ENCODE measurements around the gene ZNF785.
"Not testable (repeated sequence)": the region's sequence is repeated elsewhere in the genome, so short reads cannot be mapped to it uniquely, and the experiment has no call there.

ZNF785 gene

DNA sequence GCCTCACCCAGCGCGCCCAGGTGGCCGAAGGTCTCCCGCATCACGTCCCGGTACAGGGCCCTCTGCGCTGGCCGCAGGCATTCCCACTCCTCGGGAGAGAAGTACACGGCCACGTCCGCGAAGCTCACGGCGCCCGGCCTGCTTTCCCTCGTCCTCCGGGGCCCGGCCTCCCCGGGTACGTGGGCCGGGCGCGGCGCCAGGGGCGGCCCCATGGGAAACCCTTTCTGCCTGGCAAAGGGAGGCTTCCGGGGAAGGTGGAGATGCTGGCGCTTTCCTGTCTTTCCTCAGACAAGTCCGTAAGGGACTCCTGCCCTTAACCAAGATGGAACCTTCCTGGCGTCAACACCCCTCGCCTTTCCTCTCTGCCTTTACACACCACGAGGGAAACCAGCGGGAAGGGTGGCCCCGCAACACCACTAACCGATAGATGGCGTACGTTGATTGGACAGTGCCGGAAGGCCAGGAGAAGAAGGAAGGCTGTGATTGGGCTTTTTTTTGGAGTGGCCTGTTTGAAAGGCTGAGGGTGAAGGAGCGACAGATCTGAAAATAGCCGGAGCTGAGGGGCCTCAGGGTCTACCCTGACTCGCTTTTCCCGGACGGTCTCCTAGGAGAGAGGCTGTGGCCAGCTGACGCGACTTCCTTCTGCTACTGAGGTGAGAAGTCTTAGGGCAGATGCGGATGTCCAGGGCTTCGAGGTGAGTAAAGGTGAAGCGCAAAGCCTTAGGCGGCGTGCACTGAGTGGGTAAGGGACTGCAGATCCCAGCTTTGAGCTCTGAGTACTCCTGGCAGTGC lies at the start of gene ZNF785:
Gene ZNF785 (minus strand): TSS at position 298 of the 792 bp plus-strand sequence. CDS start 86 bp downstream, at position 212.
- DNase-seq (ENCODE audit: low spot score): peak; percentile 97

DNA sequence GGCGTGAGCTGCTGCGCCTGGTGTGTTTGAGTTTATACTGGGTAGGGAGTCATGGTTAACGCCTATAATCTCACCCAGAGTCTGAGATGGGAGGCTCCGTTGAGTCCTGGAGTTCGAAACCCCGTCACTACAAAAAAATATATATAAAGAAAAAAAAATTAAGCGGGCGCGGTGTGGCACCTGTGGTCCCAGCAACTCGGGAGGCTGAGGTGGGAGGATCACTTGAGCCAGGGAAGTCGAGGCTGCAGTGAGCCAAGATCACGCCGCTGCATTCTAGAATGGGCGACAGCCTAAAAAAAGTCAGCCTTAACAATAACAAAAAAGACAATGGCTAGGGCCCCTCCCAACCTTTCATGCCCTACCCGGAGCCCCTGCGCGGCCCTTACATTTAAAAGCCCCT lies 48.0 kb upstream of the ZNF785 start:
- no peak for DNase-seq (ENCODE audit: low spot score)

- not testable (repeated sequence) for DNase-seq (ENCODE audit: low spot score)
Observed at GRCh38 chr16:30632454-30632853, 47.0 kb upstream of the ZNF785 start.

DNA sequence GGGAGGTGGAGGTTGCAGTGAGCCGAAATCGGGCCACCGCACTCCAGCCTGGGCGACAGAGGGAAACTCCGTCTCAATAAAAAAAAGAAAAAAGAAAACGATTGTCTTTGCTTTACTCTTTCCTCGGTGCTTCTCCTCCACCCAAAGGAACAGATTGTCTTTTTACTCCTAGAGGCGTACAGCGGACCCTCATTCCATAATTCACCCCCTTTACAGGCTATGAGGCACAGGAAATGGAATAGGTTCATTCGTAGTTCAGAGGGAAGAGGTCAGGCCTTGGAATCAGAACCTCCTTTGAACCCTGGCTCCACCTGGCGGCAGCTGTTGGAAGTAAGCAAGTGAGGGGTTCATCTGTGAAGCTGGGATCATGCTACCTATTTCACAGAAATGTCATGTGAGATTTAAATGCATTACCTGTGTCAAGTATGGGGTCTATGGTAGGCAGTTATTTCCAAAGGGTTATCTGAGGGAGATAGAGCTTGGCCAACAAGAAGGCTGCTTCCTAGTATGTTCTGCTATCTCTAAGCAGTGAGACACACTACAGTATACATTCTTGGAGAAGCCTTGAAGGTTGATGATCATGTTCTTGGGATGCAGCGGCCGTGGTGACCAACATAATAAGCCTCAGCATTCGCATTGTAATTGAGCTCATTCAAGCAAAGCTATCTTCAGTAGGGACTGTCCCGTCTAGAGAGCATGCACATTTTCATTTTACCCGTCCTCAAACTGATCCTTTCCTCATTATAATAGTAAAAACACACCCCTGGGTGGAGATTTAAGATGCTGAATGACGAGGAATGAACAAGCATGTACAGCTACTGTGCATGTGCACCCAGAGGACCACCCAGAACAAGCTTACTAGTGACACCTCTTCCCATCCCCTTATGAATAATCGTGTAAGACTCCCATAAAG lies 43.4 kb upstream of the ZNF785 start:
- DNase-seq (ENCODE audit: low spot score): peak; percentile 86

DNA sequence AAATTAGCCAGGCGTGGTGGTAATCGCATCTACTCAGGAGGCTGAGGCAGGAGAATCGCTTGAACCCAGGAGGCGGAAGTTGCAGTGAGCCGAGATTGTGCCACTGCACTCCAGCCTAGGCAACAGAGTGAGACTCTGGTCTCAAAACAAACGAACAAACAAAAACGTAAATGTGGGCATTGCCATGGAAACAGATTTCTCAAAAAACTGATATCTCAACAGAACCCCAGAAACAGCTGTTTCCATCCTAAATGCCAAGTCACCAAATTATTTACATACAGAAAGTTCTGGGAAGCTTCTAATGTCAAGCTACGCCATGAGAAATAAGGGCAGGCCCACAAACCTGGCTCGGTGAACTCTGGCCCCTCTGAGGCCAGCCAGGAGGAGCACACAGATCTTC lies 40.7 kb upstream of the ZNF785 start:
- DNase-seq (ENCODE audit: low spot score): no peak

- no peak for DNase-seq (ENCODE audit: low spot score)
Observed at GRCh38 chr16:30623536-30624283, 38.2 kb upstream of the ZNF785 start.

- DNase-seq (ENCODE audit: low spot score): no peak
Observed at GRCh38 chr16:30622455-30623032, 37.0 kb upstream of the ZNF785 start.

DNA sequence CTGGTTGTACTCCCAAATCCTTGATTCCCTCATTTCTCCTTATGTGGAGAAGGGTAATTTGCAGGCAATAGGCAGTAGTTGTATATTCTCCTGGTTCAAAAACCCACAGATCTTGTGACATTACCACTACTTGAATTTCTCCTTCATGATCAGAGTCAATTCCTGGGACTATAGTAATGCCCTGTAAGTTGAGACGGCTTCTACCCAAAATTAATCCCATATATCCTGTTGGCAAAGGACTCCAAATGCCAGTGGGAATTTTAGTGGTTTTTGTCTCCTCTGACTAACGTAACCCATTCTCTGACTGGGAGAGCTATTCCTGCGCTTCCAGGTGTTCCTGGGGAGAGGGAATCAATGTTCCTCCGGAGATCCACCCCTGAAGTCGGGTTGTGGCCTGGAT lies 36.3 kb upstream of the ZNF785 start:
- DNase-seq (ENCODE audit: low spot score): no peak

DNA sequence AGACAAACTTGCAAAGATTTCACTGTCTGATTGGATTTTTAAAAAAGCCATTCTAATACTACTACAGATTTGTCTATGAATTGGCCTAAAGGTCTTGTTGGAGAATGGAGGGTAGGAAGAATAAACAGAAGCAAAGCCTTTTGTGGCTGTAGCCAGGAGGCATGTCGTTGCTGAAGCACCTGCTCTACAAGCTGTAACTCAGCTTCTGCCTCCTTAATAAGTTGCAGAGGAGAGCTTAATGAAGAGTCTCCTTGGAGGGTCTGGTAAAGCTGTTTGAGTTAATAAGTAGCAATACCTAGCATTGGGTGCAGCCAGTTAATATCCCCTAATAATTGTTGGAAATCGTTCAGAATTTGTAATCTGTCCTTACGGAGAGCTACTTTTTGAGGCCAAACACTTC lies 34.7 kb upstream of the ZNF785 start:
- DNase-seq (ENCODE audit: low spot score): no peak

- DNase-seq (ENCODE audit: low spot score): no peak
Observed at GRCh38 chr16:30619638-30620037, 34.1 kb upstream of the ZNF785 start.

- no peak for DNase-seq (ENCODE audit: low spot score)
Observed at GRCh38 chr16:30619202-30619601, 33.7 kb upstream of the ZNF785 start.

DNA sequence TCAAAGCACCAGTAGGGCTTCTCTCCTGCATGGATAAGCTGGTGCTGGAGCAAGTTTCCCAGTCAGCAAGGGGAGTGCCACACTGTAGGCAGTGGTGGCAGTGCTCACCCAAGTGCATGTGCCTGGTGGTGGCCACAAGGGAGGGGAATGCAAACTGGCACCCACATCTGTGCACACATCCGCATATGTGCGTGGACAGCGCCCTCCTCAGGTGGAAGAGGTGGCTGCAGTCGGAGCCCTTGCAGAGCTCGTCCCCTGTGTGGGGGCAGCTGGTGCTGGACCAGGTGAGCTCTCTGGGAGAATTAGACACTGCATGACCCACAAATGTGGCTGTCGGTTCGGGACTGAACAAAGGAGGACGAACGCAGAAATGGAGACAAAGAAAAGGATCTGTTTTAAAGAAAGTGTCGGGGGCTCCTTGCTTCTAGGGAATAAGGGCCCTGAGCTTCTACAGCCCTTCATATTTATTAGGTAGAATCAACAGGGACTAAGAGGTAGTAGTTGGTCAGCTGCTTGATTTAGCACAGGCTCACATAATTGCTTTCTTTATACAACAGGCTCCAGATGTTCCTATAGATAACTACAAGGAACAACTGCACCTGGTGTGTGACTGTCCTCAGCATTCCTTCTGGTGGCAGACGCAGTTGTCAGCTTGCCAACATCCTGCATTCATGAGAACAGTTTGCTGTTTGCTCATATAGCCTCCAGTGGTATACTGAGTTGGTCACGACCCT lies 30.0 kb upstream of the ZNF785 start:
- DNase-seq (ENCODE audit: low spot score): peak; percentile 66

DNA sequence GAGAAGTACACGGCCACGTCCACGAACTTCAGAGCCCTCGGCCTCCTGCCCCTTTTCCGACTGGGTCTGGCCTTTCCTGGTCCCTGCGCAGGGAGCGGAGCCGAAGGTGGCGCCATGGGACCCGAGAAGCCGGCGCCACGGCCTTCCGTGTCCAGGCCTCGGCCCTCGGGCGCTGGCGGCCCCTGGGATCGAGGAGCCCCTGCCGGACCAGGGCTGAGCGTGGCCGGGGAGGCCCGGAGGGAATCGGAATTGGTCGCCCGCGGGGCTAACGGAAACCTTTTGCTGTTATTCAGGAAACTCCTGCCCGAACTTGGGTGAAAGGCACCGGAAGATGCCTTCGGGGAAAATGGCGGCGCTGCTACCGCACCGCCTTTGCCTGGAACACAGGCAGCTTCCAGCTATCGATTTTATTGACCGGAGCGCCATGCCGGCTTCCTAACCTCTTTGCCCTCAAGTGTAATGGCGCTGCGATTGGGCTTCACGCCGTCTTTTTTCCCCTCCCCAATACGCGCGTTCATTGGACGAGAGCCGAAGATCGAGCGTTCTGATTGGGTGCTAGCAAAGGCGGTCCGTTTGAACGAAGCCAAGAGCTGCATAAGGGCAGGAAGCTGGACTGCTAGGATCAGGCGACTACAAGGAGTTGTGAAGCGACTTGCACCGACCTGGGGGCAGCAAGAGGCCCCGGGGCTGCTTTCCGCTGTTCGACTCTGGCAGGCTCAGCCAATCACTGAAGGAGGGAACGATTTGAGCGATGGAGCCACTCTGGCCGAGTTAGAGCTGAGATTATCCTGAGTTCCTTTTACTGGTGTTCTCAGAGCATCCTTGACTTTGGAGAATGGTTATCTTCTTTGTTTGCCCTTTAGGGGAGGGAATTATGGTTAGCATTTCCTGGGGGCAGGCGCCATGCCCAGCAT lies 24.7 kb upstream of the ZNF785 start, which contains the start of gene ZNF689:
Gene ZNF689 (minus strand): TSS at position 464 of the 914 bp plus-strand sequence. CDS start 348 bp downstream, at position 116.
- DNase-seq (ENCODE audit: low spot score): peak; percentile 97

DNA sequence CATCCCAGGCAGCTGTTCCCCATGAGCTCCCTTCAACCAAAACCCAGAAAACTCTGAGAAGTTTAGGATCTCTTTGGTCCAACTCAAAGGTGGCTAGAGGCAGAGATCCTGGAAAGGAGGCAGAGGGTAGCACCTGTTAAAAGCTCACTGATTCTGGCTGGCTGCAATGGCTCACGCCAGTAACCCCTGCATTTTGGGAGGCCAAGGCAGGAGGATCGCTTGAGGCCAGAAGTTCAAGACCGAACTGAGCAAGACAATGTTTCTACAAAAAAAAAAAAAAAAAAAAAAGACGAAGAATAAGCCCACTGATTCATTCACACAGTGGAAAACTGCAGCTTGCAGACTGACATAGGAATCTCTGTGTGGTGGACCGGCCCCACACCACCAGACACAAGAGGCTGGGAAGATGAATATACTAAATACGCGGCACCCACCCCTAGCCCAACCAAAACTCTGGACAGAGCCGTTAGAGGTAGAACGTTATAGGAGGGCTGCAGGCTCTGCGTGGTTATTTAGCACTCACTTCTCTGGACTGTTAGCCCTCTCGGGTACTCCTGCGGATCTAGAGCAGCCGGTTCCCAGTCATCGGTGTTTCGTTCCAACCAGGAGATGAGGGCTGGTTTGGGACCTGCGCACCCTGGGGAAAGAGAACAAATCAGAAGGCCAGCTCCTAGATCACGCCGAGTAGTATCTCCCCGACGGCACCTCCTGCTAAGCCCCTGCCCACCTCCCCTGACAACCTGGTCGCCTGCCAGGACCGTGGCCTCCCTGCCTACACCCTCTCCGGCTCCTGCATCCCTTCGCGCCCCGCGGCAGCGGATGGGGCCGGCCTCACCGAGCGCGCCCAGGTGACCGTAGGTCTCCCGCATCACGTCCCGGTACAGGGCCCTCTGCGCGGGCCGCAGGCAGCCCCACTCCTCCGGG lies 23.8 kb upstream of the ZNF785 start:
- DNase-seq (ENCODE audit: low spot score): no peak

DNA sequence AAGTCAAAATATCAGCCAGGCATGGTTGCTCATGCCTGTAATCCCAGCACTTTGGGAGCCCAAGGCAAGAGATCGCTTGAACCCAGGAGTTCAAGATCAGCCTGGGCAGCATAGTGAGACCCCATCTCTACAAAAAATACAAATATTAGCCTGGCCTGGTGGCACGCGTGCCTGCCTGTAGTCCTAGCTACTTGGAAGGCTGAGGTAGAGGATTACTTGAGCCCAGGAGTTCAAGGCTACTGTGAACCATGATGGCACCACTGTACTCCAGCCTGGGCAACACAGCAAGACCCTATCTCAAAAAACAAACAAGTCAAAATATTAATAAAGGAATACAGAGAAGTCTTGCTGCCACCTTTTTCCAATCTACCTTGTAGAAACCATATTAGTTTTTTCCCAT lies 20.5 kb upstream of the ZNF785 start:
- no peak for DNase-seq (ENCODE audit: low spot score)

- DNase-seq (ENCODE audit: low spot score): no peak
Observed at GRCh38 chr16:30605158-30605557, 19.7 kb upstream of the ZNF785 start.

GRCh38 chr16:30604316-30604947 lies 18.9 kb upstream of the ZNF785 start:
- DNase-seq (ENCODE audit: low spot score): no peak

DNA sequence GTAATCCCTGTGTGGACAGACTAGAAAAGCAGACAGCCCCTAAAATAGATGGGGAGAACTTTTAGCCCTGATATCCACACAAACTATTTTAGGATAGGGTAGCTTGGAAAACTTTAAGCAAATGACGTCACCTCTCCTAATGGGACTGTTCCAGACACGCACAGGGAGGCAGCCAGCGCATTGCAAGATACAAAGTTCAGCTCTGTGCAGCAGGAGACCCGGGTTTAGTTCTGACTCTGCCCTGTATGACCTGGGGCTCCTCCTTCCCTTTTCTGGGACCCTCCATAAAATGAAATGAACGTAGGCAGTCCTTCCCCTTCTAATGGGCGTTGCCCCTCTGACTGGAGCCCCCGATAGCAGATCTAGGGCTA lies 18.4 kb upstream of the ZNF785 start:
- no peak for DNase-seq (ENCODE audit: low spot score)

Measured in CD4-positive, alpha-beta T cell treated with Interleukin-2 at 100 ng/mL for 4 hours (primary cell).